Measurements from ENCODE around the gene SBNO2.

DNA sequence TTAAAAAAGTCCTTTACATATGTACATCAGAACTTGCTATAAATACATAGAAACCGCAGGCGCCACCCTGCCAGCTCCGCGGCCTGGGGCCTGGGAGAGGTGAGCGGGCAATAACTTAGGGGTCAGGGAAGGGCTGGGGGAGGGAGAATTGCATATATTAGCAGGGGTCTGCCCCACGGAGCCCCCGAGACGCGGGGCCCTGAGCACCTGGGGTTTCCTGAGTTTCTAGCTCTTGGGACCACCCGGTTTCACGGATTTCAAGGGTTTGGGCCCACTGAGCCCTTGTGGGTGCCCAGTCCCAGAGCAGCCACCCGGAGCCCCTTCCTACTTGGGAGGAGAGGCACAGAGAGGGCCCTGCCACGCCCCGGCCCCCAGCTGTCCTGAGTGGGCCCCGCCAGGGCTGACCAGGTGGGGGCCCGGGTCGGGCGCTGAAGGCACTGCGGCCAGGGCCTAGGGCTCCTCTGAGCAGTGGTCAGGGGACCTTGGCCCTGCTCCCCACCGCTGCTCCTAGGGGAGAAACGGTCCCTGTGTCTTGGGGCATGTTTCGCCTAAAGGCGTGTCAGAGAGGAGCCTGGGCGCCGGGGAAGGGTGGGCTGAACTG is 66.3 kb downstream of the SBNO2 start:
- TF ChIP-seq, protein P1, sequence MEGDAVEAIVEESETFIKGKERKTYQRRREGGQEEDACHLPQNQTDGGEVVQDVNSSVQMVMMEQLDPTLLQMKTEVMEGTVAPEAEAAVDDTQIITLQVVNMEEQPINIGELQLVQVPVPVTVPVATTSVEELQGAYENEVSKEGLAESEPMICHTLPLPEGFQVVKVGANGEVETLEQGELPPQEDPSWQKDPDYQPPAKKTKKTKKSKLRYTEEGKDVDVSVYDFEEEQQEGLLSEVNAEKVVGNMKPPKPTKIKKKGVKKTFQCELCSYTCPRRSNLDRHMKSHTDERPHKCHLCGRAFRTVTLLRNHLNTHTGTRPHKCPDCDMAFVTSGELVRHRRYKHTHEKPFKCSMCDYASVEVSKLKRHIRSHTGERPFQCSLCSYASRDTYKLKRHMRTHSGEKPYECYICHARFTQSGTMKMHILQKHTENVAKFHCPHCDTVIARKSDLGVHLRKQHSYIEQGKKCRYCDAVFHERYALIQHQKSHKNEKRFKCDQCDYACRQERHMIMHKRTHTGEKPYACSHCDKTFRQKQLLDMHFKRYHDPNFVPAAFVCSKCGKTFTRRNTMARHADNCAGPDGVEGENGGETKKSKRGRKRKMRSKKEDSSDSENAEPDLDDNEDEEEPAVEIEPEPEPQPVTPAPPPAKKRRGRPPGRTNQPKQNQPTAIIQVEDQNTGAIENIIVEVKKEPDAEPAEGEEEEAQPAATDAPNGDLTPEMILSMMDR (IDR thresholded peaks at IDR 0.05) = no peak
- no peak for TF ChIP-seq EZH2 (IDR thresholded peaks at IDR 0.05)
- no peak for TF ChIP-seq EZH2phosphoT487 (IDR thresholded peaks at IDR 0.05)

Data from neural progenitor cell (in vitro differentiated cells).